Esophagus muscularis mucosa (tissue), 4 donors: ENCODE data around the gene PSMD6. TPM values are rescaled to one million over a fixed set of nuclear protein-coding genes. Genes with fewer than 3 reads are reported as not detected.
A peak's percentile ranks its signal among the peaks of the same experiment; 100 is the strongest.

ENCODE experiments used
- DNase-seq: peaks from one replicate; pipeline ENCODE4 v3.0.0-alpha.2; 2017; ENCODE audit errors: extremely low spot score
- H3K27ac ChIP-seq, 4 donors: fragments of 200-600 bp; sonication (generic); replicated peaks in 1 of 4; 1 replicate in 3 of 4; 2 replicates in 1 of 4; pipeline ENCODE4 v1.5.1; 2016 to 2019; ENCODE audit warnings: mild to moderate bottlenecking in 1 of 4
- H3K27me3 ChIP-seq, 4 donors: fragments of 200-600 bp; sonication (generic); one replicate each; pipeline versions ENCODE4 v1.5.1 to v1.6.0; 2016 to 2019
- H3K36me3 ChIP-seq, 4 donors: fragments of 200-600 bp; sonication (generic); one replicate each; pipeline ENCODE4 v1.5.1; 2016 to 2019
- H3K4me1 ChIP-seq, 4 donors: fragments of 200-600 bp; sonication (generic); one replicate each; pipeline ENCODE4 v1.5.1; 2016 to 2019
- H3K4me3 ChIP-seq, 4 donors: fragments of 200-600 bp; sonication (generic); 1 replicate in 2 of 4; 2 replicates in 2 of 4; pipeline ENCODE4 v1.5.1; 2016 to 2019; ENCODE audit warnings: mild to moderate bottlenecking in 4 of 4, moderate library complexity in 1 of 4
- H3K9me3 ChIP-seq, 4 donors: fragments of 200-600 bp; sonication (generic); 1 replicate in 3 of 4; 2 replicates in 1 of 4; pipeline ENCODE4 v1.5.1; 2016 to 2019
- EP300 ChIP-seq: sonication (generic); formaldehyde crosslinking; IDR thresholded peaks from one replicate; pipeline ENCODE4 v1.6.1; 2017; ENCODE audit warnings: antibody characterized with exemption
- POLR2A ChIP-seq: fragments of 450-650 bp; IDR thresholded peaks from one replicate; pipeline ENCODE4 v1.6.1; 2017; ENCODE audit warnings: antibody characterized with exemption, moderate library complexity, mild to moderate bottlenecking, low read depth
- POLR2AphosphoS5 ChIP-seq, 2 donors: sonication (generic); formaldehyde crosslinking; IDR thresholded peaks; one replicate each; pipeline ENCODE4 v1.6.1; 2017; ENCODE audit warnings: antibody characterized with exemption in 2 of 2
- WGBS: methylation state at CpG from one replicate; pipeline ENCODE4 v1.1.5; 2018; 5-methylcytosine and 5-hydroxymethylcytosine counted together
- intact Hi-C: fragments of 100-400 bp; cut with DNase I; formaldehyde crosslinking; loops from one replicate; pipeline ENCODE4 v1.15.1; 2023
- total RNA-seq, 4 donors: library from RNA; depleted of rRNA; stranded (reverse); fragments of >200 nt; gene quantifications; one replicate each; pipeline versions ENCODE4 v1.1.0 to v1.2.1, GENCODE V29; 2016
- TF ChIP-seq, protein P1 (sequence below), 3 experiments: fragments of 200-600 bp in 2 of 3; fragments of 450-650 bp in 1 of 3; sonication (generic) in 2 of 3; IDR thresholded peaks; one replicate each; pipeline ENCODE4 v1.5.1; 2017 to 2019; ENCODE audit warnings: antibody characterized with exemption in 3 of 3, mild to moderate bottlenecking in 2 of 3, moderate library complexity in 1 of 3

PSMD6 gene
- total RNA-seq, 4 donors from 2014 or later: 64.5 to 78.2 (median 70.7) TPM

DNA sequence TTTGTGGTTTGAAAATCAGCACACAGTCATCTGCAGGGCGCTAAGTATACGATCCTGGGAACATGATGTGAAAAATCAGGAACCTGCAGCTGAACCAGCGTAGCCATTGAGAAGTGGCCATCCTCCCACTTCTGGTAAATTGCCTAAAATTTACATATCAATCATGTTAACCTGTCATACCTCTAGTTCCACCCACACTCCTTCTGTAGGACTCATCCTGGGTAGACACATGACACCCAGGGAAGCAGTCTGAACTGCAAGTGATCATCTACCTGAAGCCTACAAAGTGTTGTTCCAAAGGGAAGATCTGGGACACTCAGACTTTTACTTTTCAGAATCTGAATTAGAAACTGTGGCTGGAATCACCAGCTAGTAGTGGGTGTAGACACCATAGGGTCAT is 5.5 kb upstream of the PSMD6 start:
- TF ChIP-seq EP300 (no peak), POLR2AphosphoS5 (IDR thresholded peaks at IDR 0.05) (no peak), POLR2A (no peak)
- TF ChIP-seq, protein P1, sequence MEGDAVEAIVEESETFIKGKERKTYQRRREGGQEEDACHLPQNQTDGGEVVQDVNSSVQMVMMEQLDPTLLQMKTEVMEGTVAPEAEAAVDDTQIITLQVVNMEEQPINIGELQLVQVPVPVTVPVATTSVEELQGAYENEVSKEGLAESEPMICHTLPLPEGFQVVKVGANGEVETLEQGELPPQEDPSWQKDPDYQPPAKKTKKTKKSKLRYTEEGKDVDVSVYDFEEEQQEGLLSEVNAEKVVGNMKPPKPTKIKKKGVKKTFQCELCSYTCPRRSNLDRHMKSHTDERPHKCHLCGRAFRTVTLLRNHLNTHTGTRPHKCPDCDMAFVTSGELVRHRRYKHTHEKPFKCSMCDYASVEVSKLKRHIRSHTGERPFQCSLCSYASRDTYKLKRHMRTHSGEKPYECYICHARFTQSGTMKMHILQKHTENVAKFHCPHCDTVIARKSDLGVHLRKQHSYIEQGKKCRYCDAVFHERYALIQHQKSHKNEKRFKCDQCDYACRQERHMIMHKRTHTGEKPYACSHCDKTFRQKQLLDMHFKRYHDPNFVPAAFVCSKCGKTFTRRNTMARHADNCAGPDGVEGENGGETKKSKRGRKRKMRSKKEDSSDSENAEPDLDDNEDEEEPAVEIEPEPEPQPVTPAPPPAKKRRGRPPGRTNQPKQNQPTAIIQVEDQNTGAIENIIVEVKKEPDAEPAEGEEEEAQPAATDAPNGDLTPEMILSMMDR (IDR thresholded peaks at IDR 0.05): no peak
- intact Hi-C loops: no loop called here

DNA sequence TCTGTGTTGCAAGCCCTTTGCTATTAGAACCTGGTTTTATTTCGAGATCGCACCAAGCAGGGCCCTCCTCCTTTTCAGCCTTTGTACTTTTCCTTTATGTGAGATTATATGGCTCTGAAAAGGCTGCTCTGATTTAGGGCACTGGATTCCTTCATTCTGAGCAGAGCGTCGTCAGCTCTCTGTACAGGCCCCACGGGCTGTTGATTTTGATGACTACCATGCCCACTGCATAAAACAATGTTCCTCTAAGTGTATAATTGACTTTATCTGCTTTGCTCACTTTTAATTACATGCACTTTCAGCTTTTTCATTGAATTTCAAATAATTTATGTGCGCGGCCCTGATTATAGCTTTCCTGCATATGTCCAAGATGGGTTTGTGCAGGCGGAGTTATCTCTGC is 4.4 kb upstream of the PSMD6 start:
- TF ChIP-seq POLR2A: no peak
- TF ChIP-seq EP300: no peak
- TF ChIP-seq, protein P1 (IDR thresholded peaks at IDR 0.05): no peak
- TF ChIP-seq POLR2AphosphoS5 (IDR thresholded peaks at IDR 0.05): no peak
- WGBS: 90% methylated on average over 8 of the region's 8 CpGs
- Histone ChIP-seq H3K27ac (no peak overlapping the region), H3K9me3 (no peaks in the 10 kb centered on the region), H3K36me3 (no peaks in the 10 kb centered on the region), H3K4me3 (no peak overlapping the region), H3K27me3 (no peaks in the 10 kb centered on the region), H3K4me1 (peaks cover 0 to 32% (median 26%) of the 10 kb centered on the region in 4 donors)
- no peak for DNase-seq
- intact Hi-C loops: no loop called here

More for the DNA sequence above, 5.5 kb upstream of the PSMD6 start:
- Histone ChIP-seq H3K27me3 (no peaks in the 10 kb centered on the region), H3K9me3 (no peaks in the 10 kb centered on the region), H3K27ac (no peak overlapping the region), H3K4me3 (no peak overlapping the region), H3K4me1 (peaks cover 0 to 27% (median 22%) of the 10 kb centered on the region in 4 donors), H3K36me3 (no peaks in the 10 kb centered on the region)
- 82% methylated on average over 3 of the region's 3 CpGs for WGBS
- DNase-seq: no peak

DNA sequence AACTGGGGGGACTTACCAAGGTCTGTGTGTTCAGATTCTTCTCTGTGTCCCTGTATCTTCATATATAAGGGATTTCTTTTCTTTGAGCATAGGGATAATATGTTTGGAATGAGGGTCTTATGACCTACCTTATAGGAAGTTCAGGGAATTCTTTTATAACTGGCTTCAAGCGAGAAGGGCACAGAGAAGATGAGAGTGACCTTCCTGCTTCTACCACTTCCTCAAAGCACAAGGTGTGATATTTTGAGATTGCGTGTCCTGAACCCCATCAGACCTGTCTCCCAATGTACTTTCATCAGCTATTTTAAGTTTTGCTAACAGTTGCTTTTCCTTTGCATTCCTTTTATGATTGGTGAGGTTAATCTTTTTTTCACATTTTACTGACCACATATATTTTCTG is 3.1 kb upstream of the PSMD6 start:
- Histone ChIP-seq H3K4me1 (peaks cover 12 to 34% (median 30%) of the 10 kb centered on the region in 4 donors), H3K4me3 (no peak overlapping the region), H3K9me3 (no peaks in the 10 kb centered on the region), H3K36me3 (peaks cover 0 to 3% (median 1%) of the 10 kb centered on the region in 4 donors), H3K27me3 (no peaks in the 10 kb centered on the region), H3K27ac (no peak overlapping the region)
- no peak for DNase-seq
- intact Hi-C loops: no loop called here
- WGBS: 96% methylated on average over 2 of the region's 2 CpGs
- TF ChIP-seq POLR2AphosphoS5 (IDR thresholded peaks at IDR 0.05) (no peak), POLR2A (no peak), EP300 (no peak)
- TF ChIP-seq, protein P1 (IDR thresholded peaks at IDR 0.05): no peak

DNA sequence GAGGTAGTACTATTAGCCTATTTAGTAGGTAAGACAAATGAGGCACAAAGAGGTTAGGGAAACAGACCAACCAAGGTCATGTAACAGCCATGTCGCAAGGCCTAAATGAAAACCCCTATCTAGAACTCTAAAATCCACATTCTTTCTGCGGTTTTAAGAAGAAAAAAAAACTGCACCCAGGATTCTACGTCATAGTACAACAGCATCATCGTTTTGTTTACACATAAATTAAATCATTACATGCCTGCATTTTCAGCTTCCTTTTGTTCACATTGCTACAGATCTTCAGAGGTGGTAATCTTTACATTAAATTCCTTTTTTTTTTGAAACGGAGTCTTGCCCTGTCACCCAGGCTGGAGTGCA is 548 bp upstream of the PSMD6 start:
- TF ChIP-seq POLR2AphosphoS5 (IDR thresholded peaks at IDR 0.05) (no peak), POLR2A (no peak)
- H3K36me3 ChIP-seq: peaks cover 0 to 28% (median 14%) of the 10 kb centered on the region in 4 donors
- peak overlapping the region; percentile 69 to 86 (median 78) for H3K4me3 ChIP-seq
- intact Hi-C loops: no loop called here
- H3K9me3 ChIP-seq: no peaks in the 10 kb centered on the region
- WGBS: 72% methylated on average over 5 of the region's 5 CpGs
- no peak for DNase-seq
- H3K27me3 ChIP-seq: no peaks in the 10 kb centered on the region
- H3K27ac ChIP-seq: peak overlapping the region; percentile 80 to 87 (median 85)
- H3K4me1 ChIP-seq: peaks cover 16 to 34% (median 31%) of the 10 kb centered on the region in 4 donors

DNA sequence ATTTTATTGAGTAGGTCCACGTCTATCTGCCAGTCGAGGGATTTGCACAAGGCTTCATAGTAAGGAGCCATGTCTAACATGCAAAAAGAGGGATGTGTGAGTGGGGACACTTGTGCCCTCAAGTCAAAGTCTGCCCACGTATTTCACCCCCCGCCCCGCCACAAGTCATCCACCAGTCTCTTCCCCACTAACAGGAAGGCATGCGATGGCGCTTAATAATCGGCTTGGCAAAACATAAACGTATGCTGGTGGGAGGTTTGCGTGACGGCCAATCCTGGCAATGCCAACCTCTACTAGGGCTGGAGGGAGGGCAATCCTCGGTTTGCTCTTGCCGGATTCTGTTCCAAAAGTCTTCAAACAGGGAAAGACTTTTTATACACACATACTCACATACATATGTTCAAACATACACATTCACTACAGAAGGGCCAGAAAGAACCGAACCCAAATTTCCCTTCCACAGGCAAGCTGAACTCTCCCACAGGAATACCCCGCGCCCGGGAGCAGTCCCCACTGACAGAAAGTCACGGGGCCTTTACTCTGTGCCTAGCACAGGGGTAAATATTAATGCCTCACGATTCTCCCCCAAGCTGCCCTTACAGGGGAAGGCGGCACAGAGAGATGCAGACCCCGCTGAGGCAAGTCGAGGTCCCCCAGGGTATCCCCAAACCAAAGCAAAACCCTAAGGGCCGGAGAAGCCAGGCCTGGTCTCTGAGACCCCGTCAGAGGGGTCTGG is 675 bp downstream of the PSMD6 start:
- TF ChIP-seq POLR2AphosphoS5 (IDR thresholded peaks at IDR 0.05): no peak
- TF ChIP-seq POLR2A: no peak
- TF ChIP-seq, protein P1 (IDR thresholded peaks at IDR 0.05): no peak
- TF ChIP-seq EP300: no peak
- DNase-seq: no peak
- H3K4me1 ChIP-seq: peaks cover 16 to 34% (median 31%) of the 10 kb centered on the region in 4 donors
- peak overlapping the region; percentile 69 to 86 (median 78) for H3K4me3 ChIP-seq
- peak overlapping the region; percentile 80 to 87 (median 85) for H3K27ac ChIP-seq
- 21% methylated on average over 21 of the region's 24 CpGs for WGBS
- intact Hi-C loops: no loop called here
- no peaks in the 10 kb centered on the region for H3K27me3 ChIP-seq
- peaks cover 0 to 40% (median 27%) of the 10 kb centered on the region in 4 donors for H3K36me3 ChIP-seq
- no peaks in the 10 kb centered on the region for H3K9me3 ChIP-seq
